HG03108 (cell line): ENCODE data around the gene B4GALNT4.
"Not testable (repeated sequence)": the region's sequence is repeated elsewhere in the genome, so short reads cannot be mapped to it uniquely, and the experiment has no call there.

Source experiments
- ATAC-seq: cut with Tn5 transposase; IDR thresholded peaks from one replicate; pipeline ENCODE4 v1.9.1; 2021; ENCODE audit warnings: moderate library complexity; ENCODE audit not compliant: unreplicated experiment

The B4GALNT4 gene, protein sequence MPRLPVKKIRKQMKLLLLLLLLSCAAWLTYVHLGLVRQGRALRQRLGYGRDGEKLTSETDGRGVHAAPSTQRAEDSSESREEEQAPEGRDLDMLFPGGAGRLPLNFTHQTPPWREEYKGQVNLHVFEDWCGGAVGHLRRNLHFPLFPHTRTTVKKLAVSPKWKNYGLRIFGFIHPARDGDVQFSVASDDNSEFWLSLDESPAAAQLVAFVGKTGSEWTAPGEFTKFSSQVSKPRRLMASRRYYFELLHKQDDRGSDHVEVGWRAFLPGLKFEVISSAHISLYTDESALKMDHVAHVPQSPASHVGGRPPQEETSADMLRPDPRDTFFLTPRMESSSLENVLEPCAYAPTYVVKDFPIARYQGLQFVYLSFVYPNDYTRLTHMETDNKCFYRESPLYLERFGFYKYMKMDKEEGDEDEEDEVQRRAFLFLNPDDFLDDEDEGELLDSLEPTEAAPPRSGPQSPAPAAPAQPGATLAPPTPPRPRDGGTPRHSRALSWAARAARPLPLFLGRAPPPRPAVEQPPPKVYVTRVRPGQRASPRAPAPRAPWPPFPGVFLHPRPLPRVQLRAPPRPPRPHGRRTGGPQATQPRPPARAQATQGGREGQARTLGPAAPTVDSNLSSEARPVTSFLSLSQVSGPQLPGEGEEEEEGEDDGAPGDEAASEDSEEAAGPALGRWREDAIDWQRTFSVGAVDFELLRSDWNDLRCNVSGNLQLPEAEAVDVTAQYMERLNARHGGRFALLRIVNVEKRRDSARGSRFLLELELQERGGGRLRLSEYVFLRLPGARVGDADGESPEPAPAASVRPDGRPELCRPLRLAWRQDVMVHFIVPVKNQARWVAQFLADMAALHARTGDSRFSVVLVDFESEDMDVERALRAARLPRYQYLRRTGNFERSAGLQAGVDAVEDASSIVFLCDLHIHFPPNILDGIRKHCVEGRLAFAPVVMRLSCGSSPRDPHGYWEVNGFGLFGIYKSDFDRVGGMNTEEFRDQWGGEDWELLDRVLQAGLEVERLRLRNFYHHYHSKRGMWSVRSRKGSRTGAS

DNA sequence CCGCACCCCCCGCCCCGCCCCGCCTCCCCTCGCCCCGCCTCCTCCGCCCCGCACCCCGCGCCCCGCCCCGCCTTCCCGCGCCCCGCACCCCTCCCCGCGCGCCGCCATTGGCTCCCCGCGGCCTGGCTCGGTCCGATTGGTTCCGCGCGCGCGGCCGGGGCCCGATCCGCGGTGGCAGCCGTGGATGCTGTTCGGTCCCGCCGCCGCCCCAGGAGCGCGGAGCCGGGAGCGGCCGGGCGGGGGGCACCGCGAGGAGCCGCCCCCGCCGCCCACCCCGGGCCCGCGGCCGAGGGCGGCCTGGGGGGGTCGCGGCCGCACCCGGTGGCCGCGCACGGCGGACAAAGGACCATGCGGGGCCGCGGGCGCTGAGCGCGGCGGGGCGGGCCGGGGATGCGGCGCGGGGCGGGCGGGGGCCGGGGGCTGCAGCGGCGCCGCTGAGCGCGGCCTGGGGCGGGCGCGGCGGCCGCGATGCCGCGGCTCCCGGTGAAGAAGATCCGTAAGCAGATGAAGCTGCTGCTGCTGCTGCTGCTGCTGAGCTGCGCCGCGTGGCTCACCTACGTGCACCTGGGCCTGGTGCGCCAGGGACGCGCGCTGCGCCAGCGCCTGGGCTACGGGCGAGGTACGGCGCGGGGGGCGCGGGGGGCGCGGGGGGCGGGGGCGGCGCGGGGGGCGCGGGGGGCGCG, at the start of gene B4GALNT4:
Gene B4GALNT4, plus strand, starts transcription at position 164 of the 683 bp plus-strand sequence. Its CDS starts 305 bp downstream, at position 469.
- ATAC-seq = no peak

DNA sequence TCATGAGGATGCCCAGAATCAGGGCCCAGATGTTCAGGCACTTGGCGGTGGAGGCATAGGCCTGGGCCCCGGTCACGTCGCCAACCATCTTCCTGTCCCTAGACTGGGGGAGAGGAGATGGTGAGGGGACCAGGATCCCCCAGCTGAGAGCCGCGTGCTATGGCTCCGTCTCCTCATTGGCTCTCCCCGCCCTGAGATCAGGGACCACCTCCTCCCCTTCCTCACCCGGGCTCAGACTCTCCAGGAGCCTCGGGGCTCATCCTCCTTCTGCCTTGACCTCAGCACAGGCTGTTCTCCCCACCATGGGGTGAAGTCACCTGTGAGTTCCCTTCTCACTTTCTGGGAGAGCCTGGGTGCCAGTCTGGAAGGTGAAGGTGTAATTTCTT, 49.4 kb upstream of the B4GALNT4 start:
- not testable (repeated sequence) for ATAC-seq

DNA sequence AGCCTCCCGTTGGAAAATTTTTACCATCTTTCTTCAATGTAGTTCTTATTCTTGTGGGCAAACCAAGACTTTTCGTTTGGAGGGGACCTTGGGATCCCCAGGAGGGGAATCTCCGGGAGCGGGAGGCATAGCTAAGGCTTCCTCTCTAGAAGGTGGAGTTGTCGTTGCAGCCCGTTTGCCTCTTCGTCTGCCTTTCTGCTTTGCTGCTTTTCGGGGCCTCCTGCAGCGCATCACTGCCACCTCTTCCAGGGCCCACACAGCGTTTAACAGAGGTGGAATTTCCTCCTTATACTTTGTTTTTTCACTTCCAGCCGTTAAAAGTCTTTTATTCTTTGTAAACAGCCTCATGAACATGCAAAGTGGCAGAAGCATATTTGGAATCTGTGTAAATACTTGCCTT, 45.1 kb upstream of the B4GALNT4 start:
- no peak for ATAC-seq

DNA sequence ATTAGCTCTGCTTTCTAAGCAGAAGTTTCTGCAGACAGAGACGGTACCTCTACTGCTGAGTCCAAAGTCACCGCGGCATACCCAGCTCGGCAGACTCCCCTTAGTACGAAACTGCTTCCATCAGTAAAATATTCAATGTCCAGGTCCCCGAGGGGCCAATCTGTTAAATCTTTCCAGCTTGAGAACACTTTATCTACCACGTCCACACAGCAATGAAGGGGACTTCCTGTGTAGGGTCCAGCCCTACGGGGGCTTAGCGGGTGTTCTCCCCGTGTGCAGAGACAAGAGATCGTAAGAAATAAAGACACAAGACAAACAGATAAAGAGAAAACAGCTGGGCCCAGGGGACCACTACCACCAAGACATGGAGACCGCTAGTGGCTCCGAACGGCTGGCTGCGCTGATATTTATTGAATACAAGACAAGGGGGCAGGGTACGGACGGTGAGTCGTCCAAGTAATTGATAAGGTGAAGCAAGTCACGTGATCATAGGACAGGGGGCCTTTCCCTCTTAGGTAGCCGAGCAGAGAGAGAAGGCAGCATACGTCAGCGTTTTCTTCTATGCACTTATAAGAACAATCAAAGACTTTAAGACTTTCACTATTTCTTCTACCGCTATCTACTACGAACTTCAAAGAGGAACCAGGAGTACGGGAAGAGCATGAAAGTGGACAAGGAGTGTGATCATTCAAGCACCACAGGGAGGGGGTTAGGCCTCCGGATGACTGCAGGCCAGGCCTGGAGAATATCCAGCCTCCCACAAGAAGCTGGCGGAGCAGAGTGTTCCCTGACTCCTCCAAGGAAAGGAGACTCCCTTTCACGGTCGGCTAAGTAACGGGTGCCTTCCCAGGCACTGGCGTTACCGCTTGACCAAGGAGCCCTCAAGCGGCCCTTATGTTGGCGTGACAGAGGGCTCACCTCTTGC, 44.4 kb upstream of the B4GALNT4 start:
- ATAC-seq = not testable (repeated sequence)

DNA sequence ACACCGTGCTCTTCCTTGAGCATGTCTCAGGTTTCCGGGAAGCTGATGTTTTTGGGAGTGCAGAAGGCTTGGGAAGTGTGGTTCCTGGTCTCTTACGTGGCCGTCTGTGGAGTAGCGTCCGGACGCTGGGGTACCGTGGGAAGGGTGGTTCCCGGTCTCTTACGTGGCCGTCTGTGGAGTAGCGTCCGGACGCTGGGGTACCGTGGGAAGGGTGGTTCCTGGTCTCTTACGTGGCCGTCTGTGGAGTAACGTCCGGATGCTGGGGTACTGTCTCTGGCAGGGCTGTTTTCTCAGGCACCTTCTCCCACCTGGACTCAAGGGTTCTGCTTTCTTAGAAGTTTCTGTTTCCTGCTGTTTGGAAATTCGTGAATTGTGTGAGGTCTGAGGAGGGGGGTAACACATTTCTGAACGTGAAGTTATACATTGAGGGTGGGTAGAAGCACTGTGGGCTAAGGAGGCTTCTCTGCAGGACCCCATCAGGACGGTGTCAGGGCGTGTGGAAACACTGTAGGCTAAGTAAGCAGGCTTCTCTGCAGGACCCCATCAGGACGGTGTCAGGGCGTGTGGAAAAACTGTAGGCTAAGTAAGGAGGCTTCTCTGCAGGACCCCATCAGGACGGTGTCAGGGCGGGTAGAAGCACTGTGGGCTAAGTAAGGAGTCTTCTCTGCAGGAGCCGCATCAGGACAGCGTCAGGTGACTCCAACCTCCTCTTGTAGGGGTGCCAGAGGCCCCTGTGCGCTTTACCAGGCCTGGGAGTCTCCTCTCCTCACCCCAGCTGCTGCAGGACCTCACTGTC, 43.3 kb upstream of the B4GALNT4 start:
- no peak for ATAC-seq

DNA sequence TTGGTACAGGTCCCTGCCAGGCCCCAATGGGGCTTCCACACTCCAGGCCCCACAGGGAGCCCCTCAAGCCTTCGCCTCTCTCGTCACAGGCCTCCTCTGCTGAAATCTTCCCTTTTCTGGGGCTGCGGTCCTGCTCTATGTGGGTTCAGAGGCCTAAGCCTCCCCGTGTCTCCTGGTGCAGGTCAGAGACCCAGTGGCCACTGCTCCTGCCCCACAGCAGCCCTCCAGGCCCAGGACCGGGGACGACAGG, 42.8 kb upstream of the B4GALNT4 start:
- no peak for ATAC-seq

DNA sequence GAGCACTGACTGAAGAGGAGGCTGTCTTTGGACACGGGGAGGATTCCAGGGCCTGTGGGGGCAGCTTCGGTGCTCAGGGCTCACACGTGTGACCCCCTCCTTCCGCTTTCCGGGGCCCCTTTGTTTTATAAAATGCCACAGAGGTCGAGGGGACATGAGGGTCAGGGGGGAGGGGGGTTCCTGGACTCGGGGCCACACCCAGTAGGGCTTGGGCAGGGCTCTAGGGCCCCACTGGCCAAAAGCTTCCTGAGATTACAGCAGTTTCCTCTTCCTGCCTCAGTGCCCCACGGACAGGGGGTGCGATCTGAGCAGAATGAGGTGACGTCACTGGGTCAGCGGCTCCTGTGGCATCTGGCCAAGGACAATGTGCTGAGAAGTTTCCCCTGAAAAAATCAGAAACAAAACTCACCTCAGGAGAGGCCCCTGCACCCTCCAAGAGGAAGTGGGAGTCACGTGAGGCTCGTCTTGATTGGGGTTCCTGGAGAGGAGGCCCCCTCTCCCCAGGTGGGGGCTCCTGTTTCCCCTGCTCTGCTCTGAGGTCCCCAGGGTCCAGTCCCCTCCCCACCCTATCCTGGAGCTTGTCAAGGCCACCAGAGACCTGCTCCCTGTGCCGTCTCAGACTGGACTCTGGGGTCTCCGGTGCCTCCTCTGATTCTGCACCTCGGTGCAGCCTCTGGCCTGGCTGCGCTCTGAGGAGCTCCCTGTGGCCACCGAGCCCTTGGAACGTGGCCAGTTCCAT, 42.3 kb upstream of the B4GALNT4 start:
- ATAC-seq = peak; percentile 82

DNA sequence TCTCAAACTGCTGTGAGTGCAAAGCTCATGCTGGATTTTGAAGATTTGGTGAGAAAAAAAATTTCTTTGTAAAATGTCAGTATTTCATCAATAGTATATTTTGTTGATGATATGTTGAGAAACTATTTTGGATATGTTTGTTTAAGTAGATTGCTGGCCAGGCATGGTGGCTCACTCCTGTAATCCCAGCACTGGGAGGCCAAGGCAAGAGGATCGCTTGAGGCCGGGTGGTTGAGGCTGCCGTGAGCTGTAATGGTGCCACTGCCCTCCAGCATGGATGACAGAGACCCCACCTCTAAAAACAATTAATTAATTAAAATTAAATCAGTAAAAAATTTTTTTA, 41.7 kb upstream of the B4GALNT4 start:
- no peak for ATAC-seq

DNA sequence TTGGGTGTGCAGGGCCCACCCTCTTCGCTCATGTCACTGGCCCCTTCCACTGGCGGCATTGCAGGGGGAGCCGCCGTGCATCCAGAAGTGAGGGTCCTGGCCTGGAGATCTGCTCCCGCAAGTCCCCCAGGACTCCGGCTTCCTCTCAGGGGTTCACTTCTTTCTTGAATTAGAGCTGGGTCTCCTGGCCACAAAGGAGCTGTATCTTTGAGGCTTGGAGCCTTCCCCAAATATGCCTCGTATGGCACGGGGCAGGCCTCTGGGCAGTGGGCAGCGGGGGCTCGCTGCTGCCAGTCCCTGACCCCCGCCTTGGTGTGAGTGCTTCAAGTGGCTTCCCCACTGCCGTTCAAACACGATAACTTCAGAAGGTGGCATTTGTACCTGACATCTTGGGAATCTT, 41.3 kb upstream of the B4GALNT4 start:
- ATAC-seq = no peak

DNA sequence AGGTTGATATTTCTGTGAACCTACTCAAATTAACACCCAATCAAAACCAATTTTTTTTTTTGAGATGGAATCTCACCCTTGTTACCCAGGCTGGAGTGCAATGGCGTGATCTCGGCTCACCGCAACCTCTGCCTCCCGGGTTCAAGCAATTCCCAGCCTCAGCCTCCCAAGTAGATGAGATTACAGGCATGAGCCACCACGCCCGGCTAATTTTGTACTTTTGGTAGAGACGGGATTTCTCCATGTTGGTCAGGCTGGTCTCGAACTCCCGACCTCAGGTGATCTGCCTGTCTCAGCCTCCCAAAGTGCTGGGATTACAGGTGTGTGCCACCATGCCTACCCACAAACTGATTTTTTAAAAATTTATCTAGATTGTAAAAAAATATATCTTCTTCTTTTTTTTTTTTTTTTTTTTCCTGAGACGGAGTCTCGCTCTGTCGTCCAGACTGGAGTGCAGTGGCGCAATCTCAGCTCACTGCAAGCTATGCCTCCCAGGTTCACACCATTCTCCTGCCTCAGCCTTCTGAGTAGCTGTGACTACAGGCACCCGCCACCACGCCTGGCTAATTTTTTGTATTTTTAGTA, 40.7 kb upstream of the B4GALNT4 start:
- not testable (repeated sequence) for ATAC-seq

DNA sequence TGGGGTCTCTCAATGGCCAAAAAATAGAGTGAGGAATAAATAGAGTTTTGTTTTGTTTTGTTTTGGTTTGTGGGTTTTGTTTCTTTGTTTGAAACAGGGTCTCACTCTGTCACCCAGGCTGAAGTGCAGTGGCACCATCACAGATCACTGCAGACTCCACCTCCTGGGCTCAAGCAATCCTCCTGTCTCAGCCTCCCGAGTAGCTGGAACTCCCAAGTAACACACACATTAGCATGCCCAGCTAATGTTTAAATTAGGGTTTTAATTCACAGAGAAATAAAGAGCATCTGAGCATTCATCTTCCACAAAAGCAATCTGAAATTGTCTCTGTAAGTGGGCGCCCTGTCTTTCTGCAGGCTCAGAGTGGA, 39.4 kb upstream of the B4GALNT4 start:
- no peak for ATAC-seq

DNA sequence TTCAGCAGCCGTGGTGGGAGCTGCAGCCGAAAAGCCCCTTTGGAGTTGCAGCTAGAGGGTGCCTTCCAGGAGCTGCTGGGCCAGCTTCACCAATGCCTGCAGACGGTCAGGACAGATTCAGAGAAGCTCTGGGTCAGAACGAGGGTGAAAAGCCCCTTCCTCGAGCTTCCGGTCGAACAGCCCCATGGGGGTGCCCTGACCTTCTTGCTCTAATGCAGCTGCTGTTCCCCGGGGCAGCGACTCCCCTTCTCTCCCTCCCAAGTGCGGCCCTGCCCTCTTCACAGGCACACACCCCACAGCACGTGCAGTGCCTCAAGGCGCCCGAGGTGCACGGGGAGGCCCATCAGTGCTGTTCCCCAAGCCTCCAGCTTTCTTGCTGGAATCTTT, 39.0 kb upstream of the B4GALNT4 start:
- ATAC-seq = no peak

DNA sequence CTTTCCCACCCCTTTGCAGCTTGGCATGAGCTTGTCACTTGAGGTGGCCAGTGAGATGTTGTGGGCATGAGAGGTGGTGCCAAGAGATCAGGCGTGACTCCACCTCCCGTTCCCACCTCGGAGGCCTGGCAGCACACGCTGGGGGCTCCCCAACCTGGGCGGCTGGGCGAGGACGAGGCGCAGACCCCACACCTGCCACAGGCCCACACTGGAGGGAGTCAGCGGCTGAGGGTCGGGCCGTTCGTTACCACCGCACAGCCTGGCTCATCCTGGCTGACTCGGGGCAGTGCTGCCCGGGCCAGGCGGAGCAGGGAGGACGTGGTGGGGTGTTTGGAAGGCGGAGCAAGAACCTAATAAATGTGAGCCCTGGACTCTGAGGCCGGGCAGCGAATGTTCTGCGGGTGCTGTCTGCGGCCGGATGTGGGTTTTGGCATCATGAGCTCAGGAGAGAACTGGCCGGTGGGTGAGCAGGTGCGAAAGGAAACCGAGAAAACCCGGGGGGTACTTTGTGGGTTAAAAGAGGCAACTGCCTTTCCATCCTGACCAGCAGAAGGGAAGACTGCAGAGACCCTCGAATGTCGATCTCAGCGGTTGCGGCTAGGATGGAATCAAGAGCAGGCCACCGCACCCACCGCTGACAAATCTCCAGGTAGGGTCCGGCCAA, 38.5 kb upstream of the B4GALNT4 start:
- ATAC-seq = no peak

DNA sequence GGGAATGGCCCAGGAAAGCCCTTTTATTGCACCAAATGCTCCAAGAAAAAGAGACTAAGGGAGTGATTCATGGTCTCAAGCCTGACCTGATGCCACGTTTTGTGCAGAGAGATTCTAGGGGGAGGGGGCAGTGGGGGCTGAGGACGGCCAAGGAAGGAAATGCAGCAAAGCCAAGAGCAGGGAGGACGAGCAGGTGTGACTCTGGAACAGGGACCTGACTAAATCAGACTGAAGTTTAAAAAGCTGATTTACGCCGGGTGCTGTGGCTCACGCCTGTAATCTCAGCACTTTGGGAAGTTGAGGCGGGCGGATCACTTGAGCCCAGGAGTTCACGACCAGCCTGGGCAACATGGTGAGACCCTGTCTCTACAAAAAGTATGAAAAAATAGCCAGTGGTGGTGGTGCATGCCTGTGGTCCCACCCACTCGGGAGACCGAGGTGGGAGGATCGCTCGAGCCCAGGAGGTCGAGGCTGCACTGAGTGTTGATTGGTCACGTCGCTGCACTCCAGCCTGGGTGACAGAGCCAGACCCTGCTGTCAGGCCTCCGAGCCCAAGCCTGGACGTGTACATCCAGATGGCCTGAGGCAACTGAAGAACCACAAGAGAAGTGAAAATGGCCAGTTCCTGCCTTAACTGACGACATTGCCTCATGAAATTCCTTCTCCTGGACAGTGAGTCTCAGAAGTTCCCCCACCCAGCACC, 37.8 kb upstream of the B4GALNT4 start:
- no peak for ATAC-seq

DNA sequence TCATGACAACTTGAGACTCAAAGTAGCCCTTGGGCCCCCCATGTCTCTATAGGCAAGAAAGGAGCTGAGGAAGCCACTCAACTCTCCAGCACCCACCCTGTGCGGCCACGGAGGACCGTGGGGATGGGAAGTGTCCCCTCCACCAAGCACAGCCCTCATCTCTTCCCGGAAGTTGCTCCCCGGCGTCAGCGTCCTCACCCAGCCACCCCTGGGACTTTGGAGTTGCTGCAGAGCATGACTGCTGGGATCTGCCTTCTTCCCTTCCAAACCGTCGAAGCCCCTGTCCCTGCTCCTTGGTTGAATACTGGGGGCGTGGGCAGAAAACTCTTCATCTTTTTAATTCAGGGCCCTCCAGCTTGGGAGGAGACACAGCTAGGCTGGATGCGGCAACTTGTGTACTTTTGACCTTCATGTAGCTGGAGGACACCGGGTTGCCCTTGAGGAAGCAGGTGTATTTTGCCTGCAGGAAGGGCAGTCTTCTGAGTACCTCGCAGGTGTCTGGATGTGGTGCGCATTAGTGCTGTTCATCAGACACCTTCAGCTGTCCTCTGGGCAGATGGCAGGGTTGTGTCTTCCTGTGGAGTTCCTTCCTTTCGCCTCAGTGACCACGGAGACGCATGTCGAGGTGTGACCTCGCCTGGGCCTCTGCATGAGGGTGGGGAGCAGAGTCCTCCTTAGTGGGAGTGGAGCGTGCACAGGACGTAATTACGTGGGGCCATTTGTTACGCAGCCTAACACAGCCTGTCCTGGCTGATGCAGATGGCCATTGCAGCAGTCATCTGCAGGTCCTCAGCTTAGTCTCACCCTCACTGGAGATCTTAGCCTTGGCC, 36.4 kb upstream of the B4GALNT4 start:
- no peak for ATAC-seq

DNA sequence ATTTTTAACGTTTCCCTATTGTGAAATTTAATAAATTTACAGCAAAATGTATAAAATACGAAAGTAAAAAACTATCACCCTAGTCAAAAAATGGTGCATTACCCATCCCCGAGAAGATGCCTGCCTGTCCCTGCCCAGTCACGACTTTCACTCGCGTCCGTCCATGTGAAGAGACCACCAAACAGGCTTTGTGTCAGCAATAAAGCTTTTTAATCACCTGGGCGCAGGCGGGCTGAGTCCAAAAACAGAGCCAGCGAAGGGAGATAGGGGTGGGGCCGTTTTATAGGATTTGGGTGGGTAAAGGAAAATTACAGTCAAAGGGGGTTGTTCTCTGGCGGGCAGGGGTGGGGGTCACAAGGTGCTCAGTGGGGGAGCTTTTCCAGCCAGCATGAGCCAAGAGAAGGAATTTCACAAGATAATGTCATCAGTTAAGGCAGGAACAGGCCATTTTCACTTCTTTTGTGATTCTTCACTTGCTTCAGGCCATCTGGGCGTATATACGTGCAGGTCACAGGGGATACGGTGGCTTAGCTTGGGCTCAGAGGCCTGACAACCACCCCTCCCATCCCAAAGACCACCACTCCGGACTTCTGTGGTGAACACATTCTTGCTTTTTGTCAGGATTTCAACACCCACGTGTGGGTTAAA, 35.6 kb upstream of the B4GALNT4 start:
- not testable (repeated sequence) for ATAC-seq
